Sigmoid colon (tissue), 7 donors: ENCODE data around the gene COL4A1. TPM values are rescaled to one million over a fixed set of nuclear protein-coding genes. Genes with fewer than 3 reads are reported as not detected.

Experiments used
- DNase-seq: peaks from one replicate; pipeline ENCODE4 v3.0.0-alpha.2; 2019
- H3K27ac ChIP-seq, 4 donors: fragments of 200-600 bp; sonication (generic); one replicate each; pipeline ENCODE4 v1.5.1; 2016 to 2019; ENCODE audit warnings: mild to moderate bottlenecking in 1 of 4
- H3K27me3 ChIP-seq, 3 donors: fragments of 200-600 bp; sonication (generic); one replicate each; pipeline ENCODE4 v1.5.1; 2019; ENCODE audit warnings: mild to moderate bottlenecking in 1 of 3
- H3K36me3 ChIP-seq, 4 donors: fragments of 200-600 bp; sonication (generic); one replicate each; pipeline ENCODE4 v1.5.1; 2016 to 2019
- H3K4me1 ChIP-seq, 4 donors: fragments of 200-600 bp; sonication (generic); one replicate each; pipeline ENCODE4 v1.5.1; 2017 to 2019
- H3K4me3 ChIP-seq, 4 donors: fragments of 200-600 bp; sonication (generic); one replicate each; pipeline ENCODE4 v1.5.1; 2017 to 2019; ENCODE audit warnings: mild to moderate bottlenecking in 2 of 4, moderate library complexity in 1 of 4
- H3K9me3 ChIP-seq, 4 donors: fragments of 200-600 bp in 3 of 4; sonication (generic) in 3 of 4; one replicate each; pipeline versions ENCODE4 v1.5.1 to v1.6.1; 2013 to 2019
- EP300 ChIP-seq, 4 donors: sonication (generic); formaldehyde crosslinking; IDR thresholded peaks; one replicate each; pipeline ENCODE4 v1.6.1; 2017; ENCODE audit warnings: antibody characterized with exemption in 4 of 4
- POLR2A ChIP-seq, 2 donors: fragments of 450-650 bp; IDR thresholded peaks; one replicate each; pipeline ENCODE4 v1.6.1; 2016; ENCODE audit warnings: antibody characterized with exemption in 2 of 2, mild to moderate bottlenecking in 2 of 2, moderate library complexity in 2 of 2
- POLR2AphosphoS5 ChIP-seq, 4 donors: sonication (generic); formaldehyde crosslinking; IDR thresholded peaks; one replicate each; pipeline ENCODE4 v1.6.1; 2017; ENCODE audit warnings: antibody characterized with exemption in 4 of 4
- WGBS, 2 donors: extraction: QIAGEN DNeasy Blood & Tissue Kit; methylation state at CpG; one replicate each; pipeline ENCODE4 v1.1.7; 2013; 5-methylcytosine and 5-hydroxymethylcytosine counted together
- intact Hi-C: fragments of 100-400 bp; cut with DNase I; formaldehyde crosslinking; loops from one replicate; pipeline ENCODE4 v1.15.1; 2023
- polyA plus RNA-seq, 3 donors: library from polyadenylated mRNA; stranded (reverse); fragments of 200-250 nt; gene quantifications; one replicate each; pipeline ENCODE4 v1.2.3, GENCODE V29; 2013
- total RNA-seq, 4 donors: library from RNA; depleted of rRNA; stranded (reverse); fragments of >200 nt; gene quantifications; one replicate each; pipeline ENCODE4 v1.1.0, GENCODE V29; 2016
- TF ChIP-seq, protein P1 (sequence below), 4 experiments: fragments of 450-650 bp in 3 of 4; fragments of 200-600 bp in 1 of 4; IDR thresholded peaks; one replicate each; pipeline ENCODE4 v1.5.1; 2016 to 2019; ENCODE audit warnings: antibody characterized with exemption in 4 of 4, mild to moderate bottlenecking in 3 of 4, moderate library complexity in 2 of 4
- donor health status: healthy with polysubstance abuse.
- donor health status: Bipolar disorder and iron deficiency.
- donor health status: healthy.

Gene COL4A1
- total and polyA plus RNA-seq, 7 donors, result 9.2 to 598 (median 235) TPM

DNA sequence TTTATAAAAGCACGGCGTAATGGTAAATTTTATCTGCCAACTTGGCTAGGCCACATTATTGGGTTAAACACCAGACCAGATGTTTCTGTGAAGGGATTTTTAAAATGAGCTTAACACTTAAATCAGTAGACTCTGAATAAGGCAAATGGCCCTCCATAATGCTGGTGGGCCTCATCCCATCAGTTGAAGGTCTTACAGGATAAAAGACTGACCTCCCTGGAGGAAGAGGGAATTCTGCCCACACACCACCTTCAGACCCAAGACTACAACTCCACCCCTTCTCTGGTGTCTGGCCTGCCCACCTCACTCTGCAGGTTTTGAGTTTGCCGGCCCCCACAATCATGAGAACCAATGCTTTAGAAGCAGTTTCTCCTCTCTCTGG is 96.4 kb downstream of the COL4A1 start:
- no peak for DNase-seq
- TF ChIP-seq POLR2AphosphoS5 (IDR thresholded peaks at IDR 0.05), result no peak
- TF ChIP-seq EP300 (IDR thresholded peaks at IDR 0.05), result no peak
- TF ChIP-seq, protein P1, sequence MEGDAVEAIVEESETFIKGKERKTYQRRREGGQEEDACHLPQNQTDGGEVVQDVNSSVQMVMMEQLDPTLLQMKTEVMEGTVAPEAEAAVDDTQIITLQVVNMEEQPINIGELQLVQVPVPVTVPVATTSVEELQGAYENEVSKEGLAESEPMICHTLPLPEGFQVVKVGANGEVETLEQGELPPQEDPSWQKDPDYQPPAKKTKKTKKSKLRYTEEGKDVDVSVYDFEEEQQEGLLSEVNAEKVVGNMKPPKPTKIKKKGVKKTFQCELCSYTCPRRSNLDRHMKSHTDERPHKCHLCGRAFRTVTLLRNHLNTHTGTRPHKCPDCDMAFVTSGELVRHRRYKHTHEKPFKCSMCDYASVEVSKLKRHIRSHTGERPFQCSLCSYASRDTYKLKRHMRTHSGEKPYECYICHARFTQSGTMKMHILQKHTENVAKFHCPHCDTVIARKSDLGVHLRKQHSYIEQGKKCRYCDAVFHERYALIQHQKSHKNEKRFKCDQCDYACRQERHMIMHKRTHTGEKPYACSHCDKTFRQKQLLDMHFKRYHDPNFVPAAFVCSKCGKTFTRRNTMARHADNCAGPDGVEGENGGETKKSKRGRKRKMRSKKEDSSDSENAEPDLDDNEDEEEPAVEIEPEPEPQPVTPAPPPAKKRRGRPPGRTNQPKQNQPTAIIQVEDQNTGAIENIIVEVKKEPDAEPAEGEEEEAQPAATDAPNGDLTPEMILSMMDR (IDR thresholded peaks at IDR 0.05), result no peak
- no peak for TF ChIP-seq POLR2A (IDR thresholded peaks at IDR 0.05)
- Histone ChIP-seq H3K27ac (no peak overlapping the region), H3K27me3 (no peaks in the 10 kb centered on the region), H3K36me3 (peaks cover 55 to 82% (median 74%) of the 10 kb centered on the region in 4 donors), H3K4me1 (peaks cover 0 to 19% (median 15%) of the 10 kb centered on the region in 4 donors), H3K4me3 (no peak overlapping the region), H3K9me3 (no peaks in the 10 kb centered on the region)
- 95 to 97% methylated on average over 3 of the region's 3 CpGs for WGBS, 2 donors
- intact Hi-C loops, result loop anchor here (10.0 kb wide), 1 partner anchor 354 kb away; the partner anchor contains the start of gene RAB20

DNA sequence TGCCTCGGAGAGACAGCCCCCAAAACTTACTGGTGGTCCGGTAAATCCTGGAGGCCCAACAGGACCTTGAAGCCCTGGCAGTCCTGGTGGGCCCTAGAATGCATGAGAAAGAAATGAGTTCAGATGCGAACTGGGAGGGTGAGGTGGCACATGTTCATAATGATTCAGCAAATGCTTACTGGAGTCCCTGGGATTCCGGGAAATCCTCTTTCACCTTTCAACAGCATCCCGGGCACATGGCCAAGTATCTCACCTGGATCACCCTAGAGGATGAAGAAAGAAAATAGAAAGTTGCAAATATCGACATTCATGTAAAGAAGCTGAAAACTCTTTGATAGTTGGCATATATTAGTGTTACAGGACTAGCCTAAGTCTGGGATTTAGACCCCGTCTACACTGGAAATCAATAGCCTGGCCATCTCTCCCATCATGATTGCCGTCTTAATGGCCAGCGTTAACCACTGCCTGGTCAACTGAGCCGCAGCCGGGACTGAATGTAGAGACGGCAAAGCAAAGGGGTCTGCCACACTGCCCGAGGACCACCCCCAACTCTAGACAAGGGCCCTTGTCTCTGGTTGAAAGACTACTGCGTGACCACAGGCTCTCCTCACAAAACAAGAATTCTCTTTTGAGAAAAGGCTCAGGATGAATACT is 96.9 kb downstream of the COL4A1 start:
- H3K27me3 ChIP-seq, result no peaks in the 10 kb centered on the region
- peaks cover 0 to 14% (median 10%) of the 10 kb centered on the region in 4 donors for H3K4me1 ChIP-seq
- intact Hi-C loops, result loop anchor here (10.0 kb wide), 1 partner anchor 355 kb away; the partner anchor contains the start of gene RAB20
- no peak overlapping the region for H3K27ac ChIP-seq
- no peak for TF ChIP-seq POLR2AphosphoS5 (IDR thresholded peaks at IDR 0.05)
- TF ChIP-seq, protein P1 (IDR thresholded peaks at IDR 0.05), result no peak
- no peak for TF ChIP-seq POLR2A (IDR thresholded peaks at IDR 0.05)
- no peak for TF ChIP-seq EP300 (IDR thresholded peaks at IDR 0.05)
- H3K4me3 ChIP-seq, result no peak overlapping the region
- H3K36me3 ChIP-seq, result peaks cover 60 to 87% (median 79%) of the 10 kb centered on the region in 4 donors
- DNase-seq, result no peak
- no peaks in the 10 kb centered on the region for H3K9me3 ChIP-seq
- 87 to 90% methylated on average over 14 of the region's 14 CpGs for WGBS, 2 donors

DNA sequence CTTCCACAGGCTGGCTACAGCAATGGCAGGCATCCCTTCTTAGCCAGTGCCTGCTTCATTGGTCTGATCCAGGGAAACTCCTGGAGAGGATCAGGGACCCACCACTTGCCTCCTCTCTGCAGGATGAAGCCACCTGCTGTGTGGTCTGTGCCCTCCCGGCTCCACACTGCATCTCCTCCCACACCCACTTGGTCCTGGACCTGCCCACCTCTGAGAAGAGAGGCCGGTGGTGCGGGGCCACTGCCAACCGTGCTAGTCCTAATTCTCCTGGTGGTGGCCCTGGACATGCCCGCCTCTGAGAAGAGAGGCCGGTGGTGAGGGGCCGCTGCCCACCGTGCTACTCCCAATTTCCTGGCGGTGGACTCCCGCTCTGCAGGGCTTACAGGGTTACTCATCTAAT is 98.8 kb downstream of the COL4A1 start:
- intact Hi-C loops, result no loop called here

DNA sequence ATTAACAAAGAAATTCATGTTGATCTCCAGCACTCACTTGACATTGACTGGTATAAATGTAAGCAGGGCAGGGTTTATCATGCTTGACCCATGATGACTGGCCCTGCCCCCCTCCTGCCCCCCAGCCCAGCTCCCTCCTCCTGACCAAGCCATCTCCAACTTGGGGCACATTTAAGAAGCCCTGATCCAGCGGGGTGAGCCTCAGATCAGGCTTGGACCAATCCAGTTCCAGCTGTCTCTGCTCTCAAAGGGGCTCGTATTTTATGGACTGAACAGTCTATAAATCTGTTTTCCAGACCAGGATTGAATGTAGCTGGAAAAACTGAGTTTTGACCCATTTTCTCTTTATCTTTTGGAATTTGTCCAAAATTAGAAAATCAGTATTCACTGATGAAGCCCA is 100.0 kb downstream of the COL4A1 start:
- Histone ChIP-seq H3K36me3 (peaks cover 57 to 100% (median 84%) of the 10 kb centered on the region in 4 donors), H3K4me1 (no peaks in the 10 kb centered on the region), H3K27me3 (no peaks in the 10 kb centered on the region), H3K4me3 (no peak overlapping the region), H3K9me3 (no peaks in the 10 kb centered on the region), H3K27ac (peak overlapping the region in 1 of 4 donors; percentile 1)
- TF ChIP-seq POLR2AphosphoS5 (IDR thresholded peaks at IDR 0.05) (no peak), POLR2A (IDR thresholded peaks at IDR 0.05) (no peak), EP300 (IDR thresholded peaks at IDR 0.05) (no peak)
- TF ChIP-seq, protein P1 (IDR thresholded peaks at IDR 0.05), result no peak
- intact Hi-C loops, result no loop called here
- whole genome bisulfite sequencing, 2 donors, result 63 to 73% methylated on average over 2 of the region's 2 CpGs
- no peak for DNase-seq

More for the DNA sequence above, 98.8 kb downstream of the COL4A1 start:
- TF ChIP-seq, protein P1 (IDR thresholded peaks at IDR 0.05), result no peak
- TF ChIP-seq POLR2AphosphoS5 (IDR thresholded peaks at IDR 0.05), result no peak
- no peak for TF ChIP-seq EP300 (IDR thresholded peaks at IDR 0.05)
- TF ChIP-seq POLR2A (IDR thresholded peaks at IDR 0.05), result no peak
- DNase-seq, result no peak
- H3K4me1 ChIP-seq, result no peaks in the 10 kb centered on the region
- 96 to 97% methylated on average over 10 of the region's 10 CpGs for WGBS, 2 donors
- peaks cover 60 to 100% (median 89%) of the 10 kb centered on the region in 4 donors for H3K36me3 ChIP-seq
- no peak overlapping the region for H3K27ac ChIP-seq
- no peak overlapping the region for H3K4me3 ChIP-seq
- no peaks in the 10 kb centered on the region for H3K27me3 ChIP-seq
- H3K9me3 ChIP-seq, result no peaks in the 10 kb centered on the region
